Skeletal muscle cell (primary cell): ENCODE data around the gene IMPA2.
"Not testable (repeated sequence)": the region's sequence is repeated elsewhere in the genome, so short reads cannot be mapped to it uniquely, and the experiment has no call there.

Experiments used
- DNase-seq: peaks from one replicate; pipeline ENCODE4 v3.0.0-alpha.2; 2010; ENCODE audit warnings: low read depth
- H3K4me3 ChIP-seq: 2 replicates; pipeline ENCODE4 v1.5.1; 2011; ENCODE audit warnings: low read depth, mild to moderate bottlenecking, control low read depth, low read length, moderate library complexity

The IMPA2 gene

DNA sequence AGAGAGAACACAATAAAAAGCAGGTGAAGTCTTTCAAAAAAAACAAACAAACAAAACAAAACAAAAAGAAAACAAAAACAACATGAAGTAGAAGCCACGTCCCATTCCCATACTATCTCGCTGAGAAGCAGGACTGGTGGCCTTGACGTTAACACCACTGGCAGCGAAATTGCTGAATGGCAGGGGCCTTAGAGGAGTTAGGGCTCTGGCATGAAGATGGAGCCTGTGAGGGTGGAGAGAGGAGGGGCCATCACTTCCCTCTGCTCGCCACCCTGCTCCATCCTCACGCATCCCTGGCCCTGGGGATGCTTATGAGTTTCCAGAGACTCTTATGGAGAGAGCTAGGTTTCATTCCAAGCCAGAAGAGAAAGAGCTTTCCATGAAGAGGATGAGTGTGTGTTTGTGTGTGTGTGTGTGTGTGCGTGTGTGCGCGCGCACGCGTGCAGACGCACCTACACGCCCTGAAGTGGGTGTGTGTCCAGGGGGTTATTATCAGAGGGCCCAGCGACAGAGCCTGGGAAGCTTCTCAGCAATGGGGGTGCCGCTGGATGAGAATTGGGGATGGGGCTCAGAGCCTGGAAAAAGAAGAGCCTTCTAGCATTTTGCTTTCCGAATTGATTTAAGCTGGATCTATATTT lies 20.4 kb upstream of the IMPA2 start:
- no peak for DNase-seq
- H3K4me3 ChIP-seq: no peak overlapping the region

DNA sequence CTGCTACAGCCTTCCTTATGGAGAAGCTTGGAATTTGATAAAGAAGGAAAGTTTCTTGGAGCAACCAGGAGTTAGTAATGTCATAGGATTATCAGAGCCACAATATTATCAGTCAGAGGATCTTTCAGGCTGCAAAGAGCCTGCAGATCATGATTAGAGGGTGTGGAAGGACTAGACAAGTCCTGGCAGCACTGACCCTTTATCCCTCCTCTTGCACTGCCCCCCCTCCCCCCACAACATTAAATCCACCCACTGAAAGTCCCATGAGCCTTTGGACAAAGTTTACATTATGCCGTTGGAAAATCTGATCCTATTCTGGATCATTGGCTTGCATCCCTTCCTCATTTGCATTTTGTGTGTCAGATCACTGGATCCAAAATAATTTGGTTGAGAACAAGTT lies 18.7 kb upstream of the IMPA2 start:
- DNase-seq: no peak

DNA sequence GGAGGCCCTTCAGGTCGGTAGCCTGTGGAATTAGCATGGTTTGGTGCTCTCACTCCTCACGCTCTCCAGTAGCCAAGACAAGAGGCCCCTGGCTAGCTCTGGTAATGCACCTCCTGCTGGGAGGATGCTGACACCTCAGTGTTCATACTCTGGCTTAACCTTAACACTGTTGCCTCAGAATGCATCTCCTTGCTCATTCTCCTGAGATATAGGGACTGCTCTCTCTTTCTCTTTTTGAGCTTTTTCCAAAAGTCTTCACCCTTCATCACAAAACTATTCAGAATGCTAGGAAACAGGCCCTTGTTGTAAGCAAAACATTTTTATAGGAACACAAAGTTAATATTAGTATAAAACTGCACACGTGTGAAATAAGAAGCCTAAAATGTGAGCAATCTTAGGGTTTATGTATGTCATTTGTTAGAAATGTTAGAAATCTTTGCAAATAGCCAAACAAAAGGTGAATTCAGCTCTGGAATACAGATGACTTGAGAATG lies 17.3 kb upstream of the IMPA2 start:
- H3K4me3 ChIP-seq: no peak overlapping the region

More for the DNA sequence above, 18.7 kb upstream of the IMPA2 start:
- H3K4me3 ChIP-seq: no peak overlapping the region

DNA sequence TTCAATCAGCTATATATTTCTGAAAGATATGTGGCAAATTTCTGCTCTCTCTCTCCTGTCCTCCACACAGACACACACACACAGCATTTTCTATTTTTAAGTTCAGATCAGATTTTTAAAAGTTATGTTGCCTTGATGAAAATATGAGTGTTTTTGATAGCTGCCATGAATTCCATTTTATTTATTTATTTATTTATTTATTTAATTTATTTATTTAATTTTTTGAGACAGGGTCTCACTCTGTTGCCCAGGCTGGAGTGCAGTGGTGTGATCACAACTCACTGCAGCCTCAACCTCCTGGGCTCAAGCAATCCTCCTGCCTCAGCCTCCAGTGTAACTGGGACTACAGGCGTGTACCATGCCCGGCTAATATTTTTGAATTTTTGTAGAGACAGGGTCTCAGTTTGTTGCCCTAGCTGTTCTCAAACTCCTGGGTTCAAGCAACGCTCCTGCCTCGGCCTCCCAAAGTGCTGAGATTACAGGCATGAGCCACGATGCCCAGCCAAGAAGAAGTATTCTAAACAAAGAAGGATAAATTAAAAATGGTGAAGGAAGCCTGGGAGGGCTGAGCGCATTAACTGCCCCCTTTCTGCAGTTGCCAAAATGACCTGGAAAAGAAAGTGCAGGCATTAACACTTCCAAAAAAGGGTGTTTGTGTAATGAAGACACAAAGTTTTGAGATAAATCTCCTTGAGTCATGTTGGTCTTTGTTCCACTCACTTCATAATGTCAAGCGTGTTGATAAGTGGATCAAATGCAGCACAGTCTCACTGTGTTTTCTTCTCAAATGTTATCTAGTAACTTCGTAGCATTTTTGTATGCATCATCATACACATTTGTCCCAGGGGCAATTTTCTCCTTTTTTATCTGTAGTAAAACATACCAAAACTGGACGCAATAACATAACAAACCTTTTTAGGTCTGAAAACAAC lies 11.1 kb upstream of the IMPA2 start:
- no peak for DNase-seq
- H3K4me3 ChIP-seq: no peak overlapping the region

More for the DNA sequence above, 17.3 kb upstream of the IMPA2 start:
- no peak for DNase-seq

DNA sequence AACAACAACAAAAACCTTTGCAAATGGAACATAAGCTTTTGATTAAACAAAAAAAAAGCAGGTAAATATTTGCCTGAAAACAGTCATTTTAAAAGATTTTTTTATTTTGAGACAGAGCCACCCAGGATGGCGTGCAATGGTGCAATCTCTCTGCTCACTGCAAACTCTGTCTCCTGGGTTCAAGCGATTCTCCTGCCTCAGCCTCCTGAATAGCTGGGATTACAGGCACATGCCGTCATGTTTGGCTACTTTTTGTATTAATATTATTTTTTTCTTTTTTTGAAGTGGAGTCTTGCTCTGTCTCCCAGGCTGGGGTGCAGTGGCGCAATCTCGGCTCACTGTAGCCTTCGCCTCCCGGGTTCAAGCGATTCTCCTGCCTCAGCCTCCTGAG lies 10.5 kb upstream of the IMPA2 start:
- H3K4me3 ChIP-seq, DNase-seq: not testable (repeated sequence)

DNA sequence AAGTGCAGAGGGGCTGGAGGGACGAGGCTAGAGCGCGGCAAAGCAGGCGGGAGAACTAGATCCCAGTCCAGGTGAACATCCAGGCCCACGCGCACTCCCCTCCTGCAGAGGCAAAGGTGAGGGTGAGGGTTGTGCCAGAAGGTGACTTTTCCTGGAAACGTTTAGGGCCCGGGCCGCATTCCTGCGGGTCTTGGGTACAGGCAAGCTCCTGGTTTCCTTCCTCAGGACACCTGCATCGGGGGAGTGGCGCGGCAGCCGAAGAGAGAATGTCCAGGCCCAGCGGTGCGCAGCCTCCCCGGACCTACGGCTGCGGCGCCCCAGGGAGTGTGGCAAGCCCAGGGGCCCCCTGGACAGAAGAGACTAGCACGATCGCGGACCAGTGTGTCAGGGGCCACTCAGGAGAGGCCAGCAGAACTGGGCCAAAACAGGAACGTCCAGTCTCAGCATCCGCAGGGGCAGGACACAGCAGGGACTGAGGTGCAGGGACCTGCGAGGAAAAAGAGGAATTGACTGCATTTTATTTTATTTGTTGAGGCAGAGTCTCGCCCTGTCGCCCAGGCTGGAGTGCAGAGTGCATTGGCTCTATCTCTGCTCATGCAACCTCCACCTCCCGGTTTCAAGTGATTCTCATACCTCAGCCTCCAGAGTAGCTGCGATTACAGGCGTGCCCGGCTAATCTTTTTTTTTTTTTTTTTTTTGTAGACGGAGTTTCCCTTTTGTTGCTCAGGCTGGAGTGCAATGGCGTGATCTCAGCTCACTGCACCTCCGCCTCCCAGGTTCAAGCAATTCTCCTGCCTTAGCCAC lies 8.7 kb upstream of the IMPA2 start:
- no peak for DNase-seq
- no peak overlapping the region for H3K4me3 ChIP-seq

DNA sequence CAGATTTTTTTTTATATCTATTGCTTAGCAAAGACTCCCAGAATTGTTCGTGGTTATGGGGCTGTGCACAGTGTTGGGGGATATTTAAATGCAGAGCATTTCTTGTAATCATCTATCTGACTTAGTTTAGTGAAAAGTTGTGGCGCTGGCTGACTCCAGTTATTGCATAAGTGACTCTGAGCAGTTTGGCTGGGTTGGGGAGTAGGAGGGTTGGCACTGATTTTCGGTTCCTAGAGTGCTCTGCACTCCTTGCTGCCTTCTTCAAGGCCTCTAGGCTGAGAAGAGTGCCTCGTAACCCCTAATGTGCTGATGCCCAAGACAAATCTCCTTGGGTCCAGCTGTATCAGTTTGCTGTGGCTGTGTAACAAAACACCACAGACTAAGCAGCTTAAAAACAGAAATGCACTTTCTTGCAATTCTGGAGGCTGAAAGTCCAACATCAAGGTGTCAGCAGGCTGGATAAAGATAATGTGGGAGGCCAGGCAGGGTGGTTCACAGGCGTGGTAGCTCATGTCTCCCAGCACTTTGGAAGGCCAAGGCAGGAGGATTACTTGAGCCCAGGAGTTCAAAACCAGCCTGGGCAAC lies 6.5 kb upstream of the IMPA2 start:
- H3K4me3 ChIP-seq: no peak overlapping the region
- no peak for DNase-seq

DNA sequence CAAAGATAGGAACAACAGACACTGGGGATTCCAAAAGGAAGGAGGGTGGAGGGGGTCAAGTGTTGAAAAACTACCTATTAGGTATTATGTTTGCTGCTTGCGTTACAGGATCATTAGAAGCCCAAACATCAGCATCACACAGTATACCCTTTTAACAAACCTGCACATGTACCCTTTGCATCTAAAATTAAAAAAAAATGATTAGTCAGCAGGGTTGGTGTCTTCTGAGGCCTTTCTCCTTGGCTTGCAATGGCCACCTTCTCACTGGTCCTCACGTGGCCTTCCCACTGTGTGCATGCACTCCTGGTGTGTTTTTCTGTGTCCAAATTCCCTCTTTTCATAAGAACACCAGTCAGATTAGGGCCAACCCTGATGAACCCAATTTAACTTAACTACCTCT lies 5.6 kb upstream of the IMPA2 start:
- no peak overlapping the region for H3K4me3 ChIP-seq
- DNase-seq: no peak

DNA sequence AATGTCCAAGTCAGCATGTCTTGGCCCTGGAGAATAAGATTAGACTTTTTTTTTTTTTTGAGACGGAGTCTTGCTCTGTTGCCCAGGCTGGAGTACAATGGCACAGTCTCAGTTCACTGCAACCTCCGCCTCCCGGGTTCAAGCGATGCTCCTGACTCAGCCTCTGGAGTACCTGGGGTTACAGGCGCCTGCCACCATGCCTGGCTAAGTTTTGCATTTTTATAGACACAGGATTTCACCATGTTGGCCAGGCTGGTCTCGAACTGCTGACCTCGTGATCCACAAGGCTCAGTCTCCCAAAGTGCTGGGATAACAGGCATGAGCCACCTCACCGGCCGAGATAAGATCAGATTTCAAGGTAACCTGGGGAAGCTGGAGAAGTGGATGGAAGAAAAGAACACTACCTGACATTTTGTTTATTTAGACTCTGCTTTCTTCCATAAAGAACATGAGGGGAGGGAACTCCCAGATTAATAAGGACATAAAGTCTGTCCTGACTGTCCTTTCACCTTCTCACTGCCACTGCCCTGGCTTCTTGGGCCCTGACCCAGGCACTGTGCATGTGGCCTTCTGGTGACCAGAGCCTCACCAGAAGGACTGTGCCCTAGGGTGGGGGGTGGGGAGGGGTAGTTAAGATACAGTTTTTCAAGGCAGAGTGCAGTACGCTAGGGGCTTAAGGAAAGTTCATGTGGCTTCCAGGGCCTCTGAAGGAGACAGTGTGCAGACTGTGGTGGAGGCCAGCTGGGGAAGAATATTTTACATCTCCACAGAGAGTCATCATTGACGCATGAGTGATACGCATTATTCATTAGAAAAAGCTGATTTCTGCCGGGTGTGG lies 4.8 kb upstream of the IMPA2 start:
- DNase-seq: peak; percentile 77
- no peak overlapping the region for H3K4me3 ChIP-seq

DNA sequence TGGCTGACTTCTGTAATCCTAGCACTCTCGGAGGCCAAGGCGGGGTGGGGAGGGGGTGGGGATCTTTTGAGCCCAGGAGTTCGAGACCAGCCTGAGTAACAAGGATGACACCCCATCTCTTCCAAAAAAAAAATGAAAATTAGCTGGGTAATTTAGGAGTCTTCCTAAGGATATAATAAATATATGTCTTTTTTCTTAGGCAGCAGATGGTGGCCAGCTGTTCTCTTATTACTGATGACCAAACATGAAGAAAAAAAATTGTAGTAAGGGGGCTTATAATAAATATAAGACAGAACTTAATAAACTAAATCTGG lies 4.2 kb upstream of the IMPA2 start:
- no peak for DNase-seq

DNA sequence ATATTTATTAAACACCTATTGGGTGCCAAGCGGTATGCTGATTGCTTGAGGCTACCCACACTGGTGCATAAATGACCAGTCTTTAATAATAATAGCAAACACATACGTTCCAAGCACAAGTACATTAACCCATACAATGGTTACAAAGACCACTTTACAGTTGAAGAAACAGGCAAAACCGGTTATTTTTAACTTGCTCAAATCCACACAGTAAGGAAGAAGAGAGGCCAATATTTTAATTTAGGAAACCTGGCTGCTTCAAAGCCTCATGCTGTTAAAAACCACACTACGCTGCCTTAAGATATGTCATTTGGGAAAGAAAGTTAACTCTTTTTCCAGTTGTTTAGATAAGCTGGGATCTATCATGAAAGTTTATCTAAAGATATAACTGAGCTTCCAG lies 2.4 kb upstream of the IMPA2 start:
- H3K4me3 ChIP-seq: no peak overlapping the region
- no peak for DNase-seq

More for the DNA sequence above, 4.2 kb upstream of the IMPA2 start:
- H3K4me3 ChIP-seq: no peak overlapping the region

DNA sequence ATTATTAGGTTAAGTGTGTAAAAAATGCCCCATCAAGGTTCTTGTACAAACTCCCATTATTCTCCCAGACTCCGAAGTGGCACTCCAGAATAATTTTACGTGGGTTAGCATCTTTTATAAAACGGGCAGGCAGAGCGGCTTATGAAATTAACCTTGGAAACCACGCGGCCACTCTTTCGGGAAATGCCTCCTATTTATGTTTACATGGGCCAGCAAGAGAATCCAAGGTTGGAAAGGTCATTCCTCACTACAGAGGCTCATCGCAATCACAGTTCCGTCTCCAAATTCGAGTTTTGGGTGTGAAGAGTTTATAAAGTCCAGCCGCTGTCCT lies 1.2 kb upstream of the IMPA2 start:
- no peak for DNase-seq
- H3K4me3 ChIP-seq: peak overlapping the region; percentile 61

DNA sequence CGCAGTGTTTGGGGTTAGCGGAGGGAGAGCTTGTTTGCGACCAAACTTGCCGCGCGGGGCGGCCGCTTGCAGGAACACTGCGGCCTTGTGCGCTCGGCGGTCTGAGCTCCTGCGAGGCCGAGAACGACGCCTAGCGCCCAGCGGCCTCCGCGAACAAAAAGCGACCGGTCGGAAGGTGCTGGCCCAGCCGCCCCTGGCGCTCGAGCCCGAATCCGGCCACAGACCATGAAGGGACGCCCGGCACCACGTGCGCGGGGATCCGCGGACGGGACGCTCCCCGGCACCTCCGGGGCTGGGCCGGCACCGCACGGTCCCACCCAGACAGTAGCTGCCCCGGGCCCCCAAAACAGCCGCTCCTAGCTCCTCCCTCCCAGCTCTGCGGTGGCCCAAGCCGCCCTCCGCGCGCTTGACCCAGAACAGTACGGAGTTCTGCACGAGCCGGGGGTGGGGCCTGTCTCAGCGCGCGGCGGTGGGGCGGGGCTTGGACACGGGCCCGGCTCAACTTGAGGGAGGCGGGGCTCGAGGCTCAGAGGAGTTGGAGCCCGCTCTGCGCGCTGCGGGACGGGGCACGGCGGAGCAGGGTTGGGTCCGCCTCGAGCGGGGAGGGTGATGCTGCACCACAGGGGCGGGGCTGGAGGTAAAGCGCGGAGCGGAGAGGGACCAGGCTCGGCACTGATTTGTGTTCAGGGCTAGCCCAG lies 664 bp upstream of the IMPA2 start:
- H3K4me3 ChIP-seq: peak overlapping the region; percentile 61
- DNase-seq: peak; percentile 85

DNA sequence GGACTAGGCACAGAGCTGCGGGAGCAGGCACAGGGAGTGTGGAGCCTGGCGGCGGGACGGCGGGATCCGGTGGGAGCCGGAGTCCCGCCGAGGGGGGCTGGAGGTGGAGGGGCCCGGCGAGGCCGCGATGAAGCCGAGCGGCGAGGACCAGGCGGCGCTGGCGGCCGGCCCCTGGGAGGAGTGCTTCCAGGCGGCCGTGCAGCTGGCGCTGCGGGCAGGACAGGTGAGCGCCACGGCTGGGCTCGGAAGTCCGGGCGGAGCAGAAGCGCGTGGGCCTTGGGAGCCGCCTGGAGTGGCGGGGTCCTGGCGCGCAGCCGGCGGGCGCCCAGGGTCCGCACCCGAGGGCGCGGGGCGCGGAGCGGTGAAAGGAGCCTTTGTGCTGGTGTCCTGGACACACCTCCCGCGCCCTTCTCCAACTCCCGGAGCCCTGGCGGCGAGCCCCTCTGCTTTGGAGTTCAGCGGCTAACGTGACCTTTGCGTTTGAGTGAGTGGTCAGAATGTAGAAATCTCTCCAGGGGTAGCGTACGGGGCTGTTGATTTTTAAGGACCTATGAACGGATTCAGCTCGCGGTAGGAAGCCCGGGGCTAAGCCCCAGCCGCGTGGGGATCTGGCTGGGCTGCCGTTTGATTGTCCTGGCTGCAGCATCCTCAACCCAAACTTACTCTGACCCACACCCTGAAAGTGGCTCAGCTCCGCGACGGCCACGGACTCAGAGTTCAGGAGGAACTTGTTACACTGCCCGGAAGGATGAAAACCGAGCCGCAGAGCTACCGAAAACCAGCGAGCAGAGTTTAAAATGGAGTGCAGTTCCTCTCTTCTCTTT lies 448 bp downstream of the IMPA2 start:
- H3K4me3 ChIP-seq: peak overlapping the region; percentile 61
- no peak for DNase-seq

DNA sequence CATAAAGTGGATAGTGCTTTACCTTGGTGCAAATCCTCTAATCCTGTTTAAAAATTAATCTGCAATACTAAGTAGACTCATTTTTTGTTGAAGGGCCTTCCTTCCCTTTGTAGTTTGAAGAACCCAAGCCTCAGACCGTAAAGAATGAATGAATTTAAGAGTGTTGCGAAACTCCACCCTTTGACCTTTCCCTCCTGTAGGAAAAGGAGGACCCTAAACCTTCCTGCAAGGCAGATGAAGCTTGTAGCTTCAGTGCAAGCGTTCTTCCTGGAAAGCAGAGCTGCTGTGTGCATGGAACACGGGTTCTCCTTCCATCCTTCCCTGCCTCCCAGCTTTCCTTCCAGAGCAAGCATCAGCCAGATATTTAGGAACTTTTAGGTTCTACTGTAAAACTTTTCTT lies 1.7 kb downstream of the IMPA2 start:
- DNase-seq: no peak
- no peak overlapping the region for H3K4me3 ChIP-seq

DNA sequence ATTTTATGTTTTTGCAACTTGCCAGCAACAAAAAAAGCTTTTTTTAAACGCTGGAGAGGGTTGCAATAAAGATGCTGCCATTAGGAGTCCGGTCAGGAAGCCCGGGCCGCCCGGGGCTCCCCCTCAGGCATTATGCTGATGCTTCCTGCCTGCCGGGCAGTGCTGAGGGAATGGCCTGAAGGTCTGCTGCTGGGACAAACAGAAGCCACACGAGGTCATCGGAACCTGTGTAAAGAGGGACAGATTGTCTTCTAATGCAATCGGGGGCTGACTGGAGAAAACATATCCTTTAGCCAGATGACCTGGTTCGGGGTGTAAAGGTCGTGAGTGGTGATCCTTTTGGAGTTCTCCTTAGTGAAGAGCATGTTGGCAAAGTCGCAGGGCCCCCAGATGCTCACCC lies 2.3 kb downstream of the IMPA2 start:
- no peak for DNase-seq
- no peak overlapping the region for H3K4me3 ChIP-seq

DNA sequence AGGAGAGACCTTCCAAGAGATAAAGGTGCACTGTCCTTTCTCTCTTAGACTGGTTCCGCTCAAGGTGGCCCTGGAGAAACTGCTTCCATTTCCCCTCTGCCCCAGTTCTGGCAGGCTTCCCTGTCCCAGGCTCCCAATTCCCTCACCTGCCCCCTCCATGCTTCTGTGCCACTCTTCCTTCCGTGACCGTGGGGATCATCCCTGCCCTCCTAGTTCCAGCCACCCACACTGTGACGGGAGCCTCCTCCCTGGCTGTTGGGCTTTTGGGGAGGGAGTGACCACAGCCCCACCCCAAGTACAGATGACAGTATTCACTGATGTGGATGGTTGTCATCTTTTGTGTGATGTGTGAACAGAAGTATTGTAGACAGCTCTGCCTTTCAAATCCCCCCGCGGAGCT lies 2.8 kb downstream of the IMPA2 start:
- DNase-seq: no peak
- H3K4me3 ChIP-seq: no peak overlapping the region

DNA sequence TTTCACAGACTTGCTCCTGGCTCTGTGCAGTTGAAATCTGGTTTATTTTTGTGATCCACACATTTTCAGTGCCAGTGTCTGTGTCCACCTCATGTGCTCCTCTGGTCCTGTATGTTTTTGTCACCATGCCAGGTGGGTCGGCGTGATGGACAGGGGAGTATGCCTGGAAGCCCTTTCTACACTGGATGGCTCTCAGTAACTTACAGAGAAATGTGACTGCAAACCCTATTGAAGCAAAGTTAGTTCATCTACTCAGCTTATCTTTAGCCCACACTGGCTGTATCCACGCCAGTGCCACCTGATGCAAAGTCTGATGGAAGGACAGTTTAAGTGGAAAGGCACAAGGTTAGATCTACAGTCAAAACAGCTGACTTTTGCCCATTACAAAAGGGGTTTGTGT lies 4.3 kb downstream of the IMPA2 start:
- DNase-seq: no peak
- H3K4me3 ChIP-seq: no peak overlapping the region
